Erythroblast (primary cell): ENCODE measurements around the gene ADAMTS13.
"Not testable (repeated sequence)": the region's sequence is repeated elsewhere in the genome, so short reads cannot be mapped to it uniquely, and the experiment has no call there.

Experiments
- DNase-seq, 2 experiments: peaks; one replicate each; lab custom pipeline; 2025; lab: John Stamatoyannopoulos, UW
- GATA1 ChIP-seq: IDR thresholded peaks from 2 replicates; pipeline ENCODE4 v1.6.1; 2011; ENCODE audit warnings: low read depth, mild to moderate bottlenecking, control low read depth, low read length, moderate library complexity
- POLR2A ChIP-seq: IDR thresholded peaks from 2 replicates; pipeline ENCODE4 v1.6.1; 2011; ENCODE audit warnings: mild to moderate bottlenecking, low read length

Gene ADAMTS13

GRCh38 chr9:133385452-133385851 is 36.7 kb upstream of the ADAMTS13 start:
- TF ChIP-seq GATA1, result no peak
- no peak for TF ChIP-seq POLR2A
- DNase-seq, result no peak

- no peak for TF ChIP-seq POLR2A
- no peak for TF ChIP-seq GATA1
- DNase-seq, result no peak
Observed at GRCh38 chr9:133386338-133386737, 35.8 kb upstream of the ADAMTS13 start.

- no peak for TF ChIP-seq GATA1
- TF ChIP-seq POLR2A, result no peak
- no peak for DNase-seq
Observed at GRCh38 chr9:133387680-133388079, 34.5 kb upstream of the ADAMTS13 start.

DNA sequence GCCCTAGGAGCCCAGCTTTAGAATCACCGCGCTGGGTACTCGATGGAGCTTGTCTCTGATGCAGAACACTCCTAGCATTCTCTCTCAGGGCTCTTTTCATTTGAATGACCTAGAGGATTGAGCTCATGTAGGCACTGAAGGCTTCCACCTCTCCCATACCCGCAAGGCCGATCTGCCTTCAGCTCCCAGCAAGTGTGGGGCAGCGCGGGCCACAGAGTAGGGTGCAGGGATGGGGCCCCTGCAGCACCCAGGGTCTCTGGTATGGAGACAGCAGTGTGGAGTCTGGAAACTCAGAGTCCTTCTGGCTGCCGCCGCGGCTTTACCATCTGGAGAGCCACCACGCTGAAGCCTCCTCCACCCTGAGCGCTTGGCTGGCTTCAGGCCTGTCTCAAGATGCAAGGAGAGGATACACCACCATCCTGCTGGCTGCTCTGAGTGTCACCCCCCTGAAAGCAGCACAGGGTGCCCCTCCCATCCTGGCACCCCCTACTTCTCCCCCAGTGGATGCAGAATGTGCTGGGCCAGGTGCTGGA is 33.1 kb upstream of the ADAMTS13 start:
- TF ChIP-seq POLR2A (no peak), GATA1 (no peak)
- DNase-seq, result no peak

DNA sequence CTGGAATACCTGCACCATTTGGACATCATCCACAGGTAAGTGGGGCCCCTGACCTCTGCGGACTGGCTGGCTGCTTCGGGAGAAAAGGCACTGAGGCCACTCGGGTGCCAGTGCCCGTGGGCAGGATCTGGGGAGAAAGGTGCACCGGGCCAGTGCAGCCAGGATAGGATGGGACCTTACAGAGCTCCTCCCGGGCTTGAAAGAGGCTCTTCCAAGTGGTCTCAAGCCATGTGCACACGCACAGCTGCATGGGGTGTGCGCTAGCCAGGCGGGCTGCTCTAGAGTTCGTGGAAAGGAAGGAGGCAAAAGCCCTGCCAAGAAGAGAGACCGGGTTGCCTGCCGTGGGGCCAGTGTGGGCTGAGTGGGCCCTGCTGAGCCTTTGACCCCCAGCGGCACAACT is 32.6 kb upstream of the ADAMTS13 start:
- no peak for DNase-seq
- no peak for TF ChIP-seq GATA1
- no peak for TF ChIP-seq POLR2A

DNA sequence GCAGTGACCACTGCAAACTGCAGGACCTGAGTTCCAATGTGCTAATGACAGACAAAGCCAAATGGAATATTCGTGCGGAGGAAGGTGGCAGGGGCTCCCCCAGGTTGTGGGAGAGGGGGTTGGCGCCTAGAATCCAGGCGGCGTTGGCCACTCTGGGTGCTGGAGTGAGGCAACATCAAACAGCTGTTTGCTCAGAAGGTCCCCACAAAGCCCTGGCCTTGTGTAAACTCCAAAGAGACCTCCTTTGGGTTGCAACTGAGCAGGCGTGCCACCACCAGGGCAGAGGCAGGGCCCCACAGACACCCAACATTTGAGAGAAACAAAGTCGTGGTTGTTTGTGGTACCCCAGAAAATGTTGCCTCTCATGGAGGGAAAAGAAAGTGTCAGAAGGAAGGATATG is 31.5 kb upstream of the ADAMTS13 start:
- no peak for DNase-seq
- TF ChIP-seq GATA1, result no peak
- TF ChIP-seq POLR2A, result no peak

GRCh38 chr9:133391449-133391848 is 30.7 kb upstream of the ADAMTS13 start:
- not testable (repeated sequence) for DNase-seq

GRCh38 chr9:133392308-133392707 is 29.9 kb upstream of the ADAMTS13 start:
- not testable (repeated sequence) for DNase-seq

GRCh38 chr9:133393399-133393798 is 28.8 kb upstream of the ADAMTS13 start:
- DNase-seq, result no peak
- TF ChIP-seq POLR2A, result no peak
- no peak for TF ChIP-seq GATA1

- TF ChIP-seq POLR2A (no peak), GATA1 (no peak)
Observed at GRCh38 chr9:133394687-133395271, 27.4 kb upstream of the ADAMTS13 start.

GRCh38 chr9:133396952-133397351 is 25.2 kb upstream of the ADAMTS13 start:
- DNase-seq, result peak; percentile 19 to 20

More at GRCh38 chr9:133394687-133395271, 27.4 kb upstream of the ADAMTS13 start:
- no peak for DNase-seq

GRCh38 chr9:133397370-133397769 is 24.8 kb upstream of the ADAMTS13 start:
- TF ChIP-seq POLR2A (no peak), GATA1 (no peak)

More at GRCh38 chr9:133396952-133397351, 25.2 kb upstream of the ADAMTS13 start:
- TF ChIP-seq GATA1 (no peak), POLR2A (no peak)

GRCh38 chr9:133397895-133398294 is 24.3 kb upstream of the ADAMTS13 start:
- no peak for DNase-seq
- TF ChIP-seq POLR2A, result no peak
- no peak for TF ChIP-seq GATA1

More at GRCh38 chr9:133397370-133397769, 24.8 kb upstream of the ADAMTS13 start:
- no peak for DNase-seq

DNA sequence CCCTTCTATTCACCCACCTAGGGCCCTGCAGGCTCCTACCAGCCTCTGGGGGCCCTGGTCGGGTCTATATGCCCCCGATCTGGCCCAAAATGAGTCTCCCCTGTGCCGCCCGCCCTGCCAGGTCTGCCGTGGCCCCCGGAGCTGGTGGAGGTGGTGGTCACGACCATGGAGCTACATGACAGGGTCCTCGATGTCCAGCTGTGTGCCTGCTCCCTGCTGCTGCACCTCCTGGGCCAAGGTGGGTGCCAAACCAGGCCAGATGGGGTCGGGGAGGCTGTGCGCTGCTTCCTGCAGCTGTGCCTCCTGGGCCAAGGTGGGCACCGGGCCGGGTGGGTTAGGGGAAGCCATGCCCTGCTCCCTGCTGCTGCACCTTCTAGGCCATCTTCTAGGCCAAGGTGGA is 21.9 kb upstream of the ADAMTS13 start:
- no peak for DNase-seq
- no peak for TF ChIP-seq POLR2A
- TF ChIP-seq GATA1, result no peak

DNA sequence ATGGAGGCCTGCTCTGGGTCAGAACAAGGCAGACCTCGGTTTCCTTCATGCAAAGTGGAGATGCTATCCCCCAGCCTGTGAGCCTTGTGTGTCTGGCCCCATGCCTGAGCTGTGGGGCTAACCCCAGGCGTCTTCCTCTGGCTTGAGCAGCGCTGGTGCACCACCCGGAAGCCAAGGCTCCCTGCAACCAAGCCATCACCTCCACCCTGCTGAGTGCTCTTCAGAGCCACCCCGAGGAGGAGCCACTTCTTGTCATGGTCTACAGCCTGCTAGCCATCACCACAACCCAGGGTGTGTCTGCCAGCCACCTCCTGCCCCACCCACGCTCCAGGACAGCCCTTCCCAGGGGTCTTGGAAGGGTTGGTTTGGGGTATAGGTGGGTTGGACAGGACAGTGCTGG is 20.6 kb upstream of the ADAMTS13 start:
- no peak for TF ChIP-seq POLR2A
- TF ChIP-seq GATA1, result no peak
- DNase-seq, result no peak

- no peak for DNase-seq
- TF ChIP-seq POLR2A (no peak), GATA1 (no peak)
Observed at GRCh38 chr9:133402689-133403088, 19.5 kb upstream of the ADAMTS13 start.
